Panc1 (cell line): ENCODE measurements around the gene CTDSP2. TPM values are rescaled to one million over a fixed set of nuclear protein-coding genes. Genes with fewer than 3 reads are reported as not detected.
"Not testable (repeated sequence)": the region's sequence is repeated elsewhere in the genome, so short reads cannot be mapped to it uniquely, and the experiment has no call there.

Experiments
- ATAC-seq: fragments of 200-7000 bp; cut with Tn5 transposase; 2 replicates; pipeline ENCODE4 v1.9.1; 2020; ENCODE audit warnings: mild to moderate bottlenecking, moderate library complexity
- BruUV-seq: library from RNA; stranded (reverse); fragments of 400-500 nt; replicated peaks from 2 replicates; lab custom pipeline; 2021; lab: Mats Ljungman, UMichigan
- CTCF ChIA-PET: fragments of 300-600 bp; sonication (Branson Sonifier 250); formaldehyde crosslinking; loops from one replicate; lab custom pipeline; 2022; ENCODE audit warnings: antibody characterized with exemption; lab: Charles Lee
- POLR2A ChIA-PET: fragments of 300-600 bp; sonication (Branson Sonifier 250); formaldehyde crosslinking; loops from one replicate; lab custom pipeline; 2022; ENCODE audit warnings: antibody characterized with exemption; lab: Charles Lee
- DNase-seq: peaks from one replicate; pipeline ENCODE4 v3.0.0-alpha.2; 2010; ENCODE audit warnings: low read depth, low spot score
- H3K27ac ChIP-seq: 2 replicates; pipeline ENCODE4 v1.5.1; 2011; ENCODE audit warnings: mild to moderate bottlenecking, low read length, inconsistent platforms
- H3K27me3 ChIP-seq: fragments of 200-500 bp; sonication (Bioruptor generic); 2 replicates; pipeline ENCODE4 v1.6.0; 2014; ENCODE audit warnings: low read length, inconsistent platforms; ENCODE audit not compliant: control insufficient read depth, insufficient read depth
- H3K36me3 ChIP-seq: fragments of 200-500 bp; sonication (Bioruptor generic); 2 replicates; pipeline ENCODE4 v1.5.1; 2014; ENCODE audit warnings: inconsistent platforms, mild to moderate bottlenecking, low read length, moderate library complexity; ENCODE audit not compliant: control insufficient read depth, insufficient read depth
- H3K4me1 ChIP-seq: 2 replicates; pipeline ENCODE4 v1.5.1; 2011; ENCODE audit warnings: inconsistent platforms, mild to moderate bottlenecking, low read length, moderate library complexity; ENCODE audit not compliant: control insufficient read depth, insufficient read depth
- H3K4me3 ChIP-seq, 2 experiments: 2 replicates each; pipeline ENCODE4 v1.5.1; 2011 to 2012; ENCODE audit warnings: low read depth in 2 of 2, low read length in 2 of 2, mild to moderate bottlenecking in 2 of 2, inconsistent platforms in 1 of 2, moderate library complexity in 1 of 2
- H3K9me3 ChIP-seq: fragments of 200-500 bp; sonication (Bioruptor generic); 2 replicates; pipeline ENCODE4 v1.5.1; 2014; ENCODE audit warnings: low read depth, mild to moderate bottlenecking, inconsistent platforms, low read length, moderate library complexity; ENCODE audit not compliant: control insufficient read depth, insufficient read depth
- CTCF ChIP-seq: fragments of 450-650 bp; IDR thresholded peaks from 2 replicates; pipeline ENCODE4 v1.5.1; 2017; ENCODE audit warnings: mild to moderate bottlenecking
- POLR2AphosphoS5 ChIP-seq: IDR thresholded peaks from 2 replicates; pipeline ENCODE4 v1.6.1; 2012; ENCODE audit warnings: mild to moderate bottlenecking, low read depth, low read length, moderate library complexity
- SIN3A ChIP-seq: IDR thresholded peaks from 2 replicates; pipeline ENCODE4 v1.6.1; 2012; ENCODE audit warnings: low read depth, mild to moderate bottlenecking, low read length, moderate library complexity, borderline replicate concordance; ENCODE audit not compliant: insufficient read depth
- TCF7L2 ChIP-seq: IDR thresholded peaks from 2 replicates; pipeline ENCODE4 v1.6.1; 2011; ENCODE audit warnings: mild to moderate bottlenecking, low read depth, low read length, inconsistent platforms
- in situ Hi-C: cut with HindIII; loops from 2 replicates; pipeline ENCODE4 v1.10.0; 2016; ENCODE audit warnings: low sequenced_read_pairs, low pct_unique_long_range_greater_than_20kb
- intact Hi-C: fragments of 100-400 bp; cut with micrococcal nuclease; formaldehyde crosslinking; loops from one replicate; pipeline ENCODE4 v1.10.0; 2022; ENCODE audit not compliant: unreplicated experiment
- total RNA-seq: library from RNA; stranded (reverse); gene quantifications from one replicate; pipeline ENCODE4 v1.2.1, GENCODE V29; 2021; ENCODE audit not compliant: unreplicated experiment
- TF ChIP-seq, protein P1 (sequence below), 2 experiments: IDR thresholded peaks; 2 replicates each; pipeline ENCODE4 v1.6.1; 2011 to 2012; ENCODE audit warnings: low read depth in 2 of 2, control low read depth in 1 of 2, low read length in 1 of 2, mild to moderate bottlenecking in 1 of 2, moderate library complexity in 1 of 2; ENCODE audit not compliant: insufficient read depth in 1 of 2

The CTDSP2 gene
- total RNA-seq, 1 experiment from 2014 or later = 120 TPM

- no peaks in the 10 kb centered on the region for H3K9me3 ChIP-seq
- no peaks in the 10 kb centered on the region for H3K27me3 ChIP-seq
- H3K36me3 ChIP-seq = no peaks in the 10 kb centered on the region
- ChIA-PET CTCF (no interaction called here), POLR2A (interaction anchor here (1.0 kb wide), 1 partner anchor 47 kb away, joined by 4 read pairs; no protein-coding TSS in a partner anchor)
- intact Hi-C loops = no loop called here
- no TSS peak for BruUV-seq
- in situ Hi-C loops = no loop called here
- H3K4me1 ChIP-seq = peaks cover 13% of the 10 kb centered on the region
- no peak overlapping the region; the same call in 1 of the 2 replicates for H3K27ac ChIP-seq
- no peak for TF ChIP-seq SIN3A
- TF ChIP-seq, protein P1, sequence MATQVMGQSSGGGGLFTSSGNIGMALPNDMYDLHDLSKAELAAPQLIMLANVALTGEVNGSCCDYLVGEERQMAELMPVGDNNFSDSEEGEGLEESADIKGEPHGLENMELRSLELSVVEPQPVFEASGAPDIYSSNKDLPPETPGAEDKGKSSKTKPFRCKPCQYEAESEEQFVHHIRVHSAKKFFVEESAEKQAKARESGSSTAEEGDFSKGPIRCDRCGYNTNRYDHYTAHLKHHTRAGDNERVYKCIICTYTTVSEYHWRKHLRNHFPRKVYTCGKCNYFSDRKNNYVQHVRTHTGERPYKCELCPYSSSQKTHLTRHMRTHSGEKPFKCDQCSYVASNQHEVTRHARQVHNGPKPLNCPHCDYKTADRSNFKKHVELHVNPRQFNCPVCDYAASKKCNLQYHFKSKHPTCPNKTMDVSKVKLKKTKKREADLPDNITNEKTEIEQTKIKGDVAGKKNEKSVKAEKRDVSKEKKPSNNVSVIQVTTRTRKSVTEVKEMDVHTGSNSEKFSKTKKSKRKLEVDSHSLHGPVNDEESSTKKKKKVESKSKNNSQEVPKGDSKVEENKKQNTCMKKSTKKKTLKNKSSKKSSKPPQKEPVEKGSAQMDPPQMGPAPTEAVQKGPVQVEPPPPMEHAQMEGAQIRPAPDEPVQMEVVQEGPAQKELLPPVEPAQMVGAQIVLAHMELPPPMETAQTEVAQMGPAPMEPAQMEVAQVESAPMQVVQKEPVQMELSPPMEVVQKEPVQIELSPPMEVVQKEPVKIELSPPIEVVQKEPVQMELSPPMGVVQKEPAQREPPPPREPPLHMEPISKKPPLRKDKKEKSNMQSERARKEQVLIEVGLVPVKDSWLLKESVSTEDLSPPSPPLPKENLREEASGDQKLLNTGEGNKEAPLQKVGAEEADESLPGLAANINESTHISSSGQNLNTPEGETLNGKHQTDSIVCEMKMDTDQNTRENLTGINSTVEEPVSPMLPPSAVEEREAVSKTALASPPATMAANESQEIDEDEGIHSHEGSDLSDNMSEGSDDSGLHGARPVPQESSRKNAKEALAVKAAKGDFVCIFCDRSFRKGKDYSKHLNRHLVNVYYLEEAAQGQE (IDR thresholded peaks at IDR 0.05; ENCODE audit: insufficient read depth in 1 of 2, low read depth in 2 of 2, low read length in 1 of 2) = no peak
- no peak overlapping the region for H3K4me3 ChIP-seq
- DNase-seq = no peak
- no peak for ATAC-seq
Measured at GRCh38 chr12:57882575-57882974, 36.0 kb upstream of the CTDSP2 start.

DNA sequence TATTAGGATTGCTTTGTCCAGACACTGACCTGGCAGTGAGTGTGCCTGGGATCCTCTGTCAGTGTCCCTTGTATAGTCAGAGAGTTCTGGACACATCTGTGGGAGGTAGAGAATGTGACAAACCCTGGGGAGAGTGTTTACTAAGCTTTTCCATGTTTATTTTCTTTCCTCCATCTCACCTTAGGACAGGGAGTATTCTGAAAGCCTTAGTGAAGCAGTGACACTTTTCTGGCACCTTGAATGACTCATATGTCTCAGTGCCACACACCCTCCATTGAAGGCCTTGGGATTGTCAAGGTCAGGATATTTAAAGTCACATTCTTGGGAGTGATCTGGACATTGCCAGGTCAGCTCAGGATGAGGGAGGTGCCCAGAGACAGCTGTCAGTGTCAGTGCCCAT is 34.9 kb upstream of the CTDSP2 start:
- intact Hi-C loops = no loop called here
- no peak overlapping the region for H3K4me3 ChIP-seq
- in situ Hi-C loops = no loop called here
- ATAC-seq (peak; percentile 29), DNase-seq (no peak)
- no TSS peak for BruUV-seq
- no peaks in the 10 kb centered on the region for H3K36me3 ChIP-seq
- no peak overlapping the region for H3K27ac ChIP-seq
- CTCF ChIA-PET = interaction anchor here (0.8 kb wide), 1 partner anchor 9 kb away, joined by 3 read pairs; no protein-coding TSS in a partner anchor
- peaks cover 2% of the 10 kb centered on the region for H3K4me1 ChIP-seq
- no peaks in the 10 kb centered on the region for H3K9me3 ChIP-seq
- H3K27me3 ChIP-seq = no peaks in the 10 kb centered on the region
- TF ChIP-seq SIN3A (no peak), TCF7L2 (no peak), CTCF (no peak), POLR2AphosphoS5 (no peak)
- TF ChIP-seq, protein P1 (IDR thresholded peaks at IDR 0.05; ENCODE audit: insufficient read depth in 1 of 2, low read depth in 2 of 2, low read length in 1 of 2) = no peak
- POLR2A ChIA-PET = interaction anchor here (0.7 kb wide), 1 partner anchor 24 kb away, joined by 3 read pairs; no protein-coding TSS in a partner anchor

DNA sequence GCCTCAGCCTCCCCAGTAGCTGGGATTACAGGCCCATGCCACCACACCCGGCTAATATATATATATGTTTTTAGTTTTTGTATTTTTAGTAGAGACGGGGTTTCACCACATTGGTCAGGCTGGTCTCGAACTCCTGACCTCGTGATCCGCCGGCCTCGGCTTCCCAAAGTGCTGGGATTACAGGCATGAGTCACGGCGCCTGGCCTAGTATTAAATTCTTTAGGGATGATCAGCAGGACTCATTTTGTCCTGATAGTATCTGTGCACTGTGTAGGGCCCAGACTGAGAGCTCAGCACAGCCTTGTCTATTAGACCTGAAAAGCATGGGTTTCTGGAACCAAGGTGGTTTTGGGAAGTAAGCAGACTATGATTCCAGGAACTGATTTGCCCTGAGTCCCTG is 34.5 kb upstream of the CTDSP2 start:
- intact Hi-C loops, DNase-seq, CTCF ChIA-PET, H3K4me1 ChIP-seq, H3K27me3 ChIP-seq, BruUV-seq, POLR2A ChIA-PET, H3K36me3 ChIP-seq, H3K9me3 ChIP-seq, H3K27ac ChIP-seq, in situ Hi-C loops, H3K4me3 ChIP-seq: not testable (repeated sequence)
- peak; percentile 63 for ATAC-seq
